ENCODE data around the gene MED13. TPM values are rescaled to one million over a fixed set of nuclear protein-coding genes. Genes with fewer than 3 reads are reported as not detected.
"Not testable (repeated sequence)": the region's sequence is repeated elsewhere in the genome, so short reads cannot be mapped to it uniquely, and the experiment has no call there.

The MED13 gene
- total RNA-seq, 4 donors from 2014 or later = 41.9 to 51.7 (median 49.1) TPM

GRCh38 chr17:61943117-61943516, 122.0 kb downstream of the MED13 start:
- WGBS = 88% methylated on average over 1 of the region's 1 CpG
- Histone ChIP-seq H3K27ac (replicated peaks in 1 of 4) (no peak overlapping the region), H3K4me1 (peaks cover 0 to 4% (median 0%) of the 10 kb centered on the region in 4 donors), H3K27me3 (no peaks in the 10 kb centered on the region), H3K4me3 (no peak overlapping the region), H3K36me3 (peaks cover 26 to 54% (median 35%) of the 10 kb centered on the region in 4 donors), H3K9me3 (no peaks in the 10 kb centered on the region)
- no peak for DNase-seq (ENCODE audit: extremely low spot score)
- TF ChIP-seq CTCF (IDR thresholded peaks at IDR 0.05) (no peak), POLR2AphosphoS5 (IDR thresholded peaks at IDR 0.05) (no peak), POLR2A (IDR thresholded peaks at IDR 0.05; ENCODE audit: low read depth) (no peak), EP300 (IDR thresholded peaks at IDR 0.05) (no peak)
- intact Hi-C loops (cut with DNase I) = no loop called here

GRCh38 chr17:61942085-61942484, 123.0 kb downstream of the MED13 start:
- Histone ChIP-seq H3K27me3 (no peaks in the 10 kb centered on the region), H3K4me1 (peaks cover 0 to 4% (median 0%) of the 10 kb centered on the region in 4 donors), H3K36me3 (peaks cover 19 to 43% (median 25%) of the 10 kb centered on the region in 4 donors), H3K4me3 (no peak overlapping the region), H3K9me3 (no peaks in the 10 kb centered on the region), H3K27ac (replicated peaks in 1 of 4) (no peak overlapping the region)
- 81% methylated on average over 2 of the region's 2 CpGs for WGBS
- intact Hi-C loops (cut with DNase I) = no loop called here
- DNase-seq (ENCODE audit: extremely low spot score) = no peak
- TF ChIP-seq POLR2A (IDR thresholded peaks at IDR 0.05; ENCODE audit: low read depth) = no peak
- no peak for TF ChIP-seq EP300 (IDR thresholded peaks at IDR 0.05)
- no peak for TF ChIP-seq POLR2AphosphoS5 (IDR thresholded peaks at IDR 0.05)
- TF ChIP-seq CTCF (IDR thresholded peaks at IDR 0.05) = no peak

GRCh38 chr17:61928101-61928436, 137.0 kb downstream of the MED13 start:
- Histone ChIP-seq H3K4me3 (peak overlapping the region; percentile 68 to 83 (median 70)), H3K9me3 (no peaks in the 10 kb centered on the region), H3K27me3 (no peaks in the 10 kb centered on the region), H3K27ac (replicated peaks in 1 of 4) (peak overlapping the region; percentile 80 to 92 (median 85)), H3K36me3 (peaks cover 0 to 20% (median 10%) of the 10 kb centered on the region in 4 donors), H3K4me1 (peaks cover 13 to 25% (median 22%) of the 10 kb centered on the region in 4 donors)
- TF ChIP-seq POLR2A (IDR thresholded peaks at IDR 0.05; ENCODE audit: low read depth) (no peak), EP300 (IDR thresholded peaks at IDR 0.05) (no peak)
- no peak for DNase-seq (ENCODE audit: extremely low spot score)
- WGBS = 40% methylated on average over 4 of the region's 4 CpGs
- intact Hi-C loops (cut with DNase I) = loop anchor here (5.0 kb wide), 2 partner anchors 66 to 139 kb away; partner anchors contain the start of genes BRIP1 and MED13

GRCh38 chr17:61927208-61928100, 137.6 kb downstream of the MED13 start, which contains the start of gene INTS2:
TSS of gene INTS2 (minus strand) at chr17:61927982. CDS start at chr17:61926644, 1,338 bp downstream.
- TF ChIP-seq CTCF (IDR thresholded peaks at IDR 0.05) = peak in 1 of 3 experiments; percentile 4
- TF ChIP-seq EP300 (IDR thresholded peaks at IDR 0.05) = no peak
- peak; percentile 94 to 95 for TF ChIP-seq POLR2AphosphoS5 (IDR thresholded peaks at IDR 0.05)
- peak; percentile 63 for TF ChIP-seq POLR2A (IDR thresholded peaks at IDR 0.05; ENCODE audit: low read depth)
- Histone ChIP-seq H3K27ac (replicated peaks in 1 of 4) (peak within 1 kb of the TSS; percentile 80 to 92 (median 85)), H3K27me3 (no peaks in the 10 kb centered on the region), H3K9me3 (no peaks in the 10 kb centered on the region), H3K4me1 (peaks cover 13 to 25% (median 22%) of the 10 kb centered on the region in 4 donors), H3K4me3 (peak within 1 kb of the TSS; percentile 68 to 83 (median 70)), H3K36me3 (peaks cover 0 to 23% (median 10%) of the 10 kb centered on the region in 4 donors)
- peak; percentile 99 for DNase-seq (ENCODE audit: extremely low spot score)
- 2% methylated on average over 49 of the region's 58 CpGs for WGBS
- intact Hi-C loops (cut with DNase I) = loop anchor here (5.0 kb wide), 2 partner anchors 65 to 140 kb away; partner anchors contain the start of genes BRIP1 and MED13

- H3K36me3 ChIP-seq = peaks cover 0 to 27% (median 12%) of the 10 kb centered on the region in 4 donors
- no peaks in the 10 kb centered on the region for H3K27me3 ChIP-seq
- H3K4me3 ChIP-seq = peak overlapping the region; percentile 68 to 83 (median 70)
- no peak for DNase-seq (ENCODE audit: extremely low spot score)
- H3K4me1 ChIP-seq = peaks cover 13 to 25% (median 22%) of the 10 kb centered on the region in 4 donors
- no peaks in the 10 kb centered on the region for H3K9me3 ChIP-seq
- H3K27ac ChIP-seq (replicated peaks in 1 of 4) = peak overlapping the region; percentile 80 to 92 (median 85)
- intact Hi-C loops (cut with DNase I) = loop anchor here (5.0 kb wide), 2 partner anchors 65 to 140 kb away; partner anchors contain the start of genes BRIP1 and MED13
- no peak for TF ChIP-seq POLR2AphosphoS5 (IDR thresholded peaks at IDR 0.05)
- TF ChIP-seq EP300 (IDR thresholded peaks at IDR 0.05) = no peak
- no peak for TF ChIP-seq CTCF (IDR thresholded peaks at IDR 0.05)
- no peak for TF ChIP-seq POLR2A (IDR thresholded peaks at IDR 0.05; ENCODE audit: low read depth)
- 9% methylated on average over 4 of the region's 4 CpGs for WGBS
These were observed 138.3 kb downstream of the MED13 start for GRCh38 chr17:61926826-61927207.

GRCh38 chr17:61915162-61915561, 149.9 kb downstream of the MED13 start:
- DNase-seq (ENCODE audit: extremely low spot score); H3K27me3 ChIP-seq; H3K4me1 ChIP-seq; intact Hi-C loops (cut with DNase I); H3K27ac ChIP-seq (replicated peaks in 1 of 4); H3K9me3 ChIP-seq; H3K4me3 ChIP-seq: not testable (repeated sequence)
- WGBS = 96% methylated on average over 15 of the region's 15 CpGs
- peaks cover 14 to 78% (median 45%) of the 10 kb centered on the region in 4 donors for H3K36me3 ChIP-seq
